IPS-15b (cell line): ENCODE results near the gene ZNF839.
"Not testable (repeated sequence)": the region's sequence is repeated elsewhere in the genome, so short reads cannot be mapped to it uniquely, and the experiment has no call there.

Source experiments
- H3K27me3 ChIP-seq: one replicate; pipeline ENCODE4 v1.6.1; 2013; ENCODE audit warnings: low read length; ENCODE audit not compliant: control insufficient read depth, insufficient read depth
- H3K36me3 ChIP-seq: one replicate; pipeline ENCODE4 v1.6.1; 2013; ENCODE audit warnings: low read length; ENCODE audit not compliant: control insufficient read depth, insufficient read depth
- H3K4me1 ChIP-seq: one replicate; pipeline ENCODE4 v1.6.1; 2013; ENCODE audit warnings: mild to moderate bottlenecking, low read length; ENCODE audit not compliant: control insufficient read depth, insufficient read depth
- H3K4me3 ChIP-seq: one replicate; pipeline ENCODE4 v1.5.1; 2013; ENCODE audit warnings: low read depth, low read length
- H3K9ac ChIP-seq: one replicate; pipeline ENCODE4 v1.6.1; 2013; ENCODE audit warnings: low read depth, mild to moderate bottlenecking, low read length
- H3K9me3 ChIP-seq: one replicate; pipeline ENCODE4 v1.6.1; 2013; ENCODE audit warnings: mild to moderate bottlenecking, low read length; ENCODE audit not compliant: control insufficient read depth, insufficient read depth

ZNF839 gene

DNA sequence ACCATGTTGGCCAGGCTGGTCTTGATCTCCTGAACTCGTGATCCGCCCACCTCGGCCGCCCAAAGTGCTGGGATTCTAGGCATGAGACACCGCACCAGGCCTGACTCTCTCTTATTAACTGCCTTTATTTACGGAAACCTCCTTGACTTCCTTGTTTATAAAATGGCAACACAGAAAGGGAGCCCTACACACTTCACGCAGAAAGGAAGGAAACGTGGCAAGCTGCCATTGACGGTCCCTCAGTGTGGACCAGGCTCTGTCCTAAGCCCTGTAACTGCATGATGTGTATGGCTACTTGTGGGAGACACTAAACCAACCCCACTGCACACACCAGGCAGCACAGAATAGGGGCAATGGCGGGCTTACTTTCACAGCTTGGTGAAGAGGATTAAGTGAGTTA, 31.5 kb downstream of the ZNF839 start:
- no peaks in the 10 kb centered on the region for H3K27me3 ChIP-seq
- H3K9me3 ChIP-seq = no peaks in the 10 kb centered on the region
- no peaks in the 10 kb centered on the region for H3K4me1 ChIP-seq
- H3K4me3 ChIP-seq = no peak overlapping the region
- peaks cover 17% of the 10 kb centered on the region for H3K36me3 ChIP-seq
- H3K9ac ChIP-seq = no peak overlapping the region

DNA sequence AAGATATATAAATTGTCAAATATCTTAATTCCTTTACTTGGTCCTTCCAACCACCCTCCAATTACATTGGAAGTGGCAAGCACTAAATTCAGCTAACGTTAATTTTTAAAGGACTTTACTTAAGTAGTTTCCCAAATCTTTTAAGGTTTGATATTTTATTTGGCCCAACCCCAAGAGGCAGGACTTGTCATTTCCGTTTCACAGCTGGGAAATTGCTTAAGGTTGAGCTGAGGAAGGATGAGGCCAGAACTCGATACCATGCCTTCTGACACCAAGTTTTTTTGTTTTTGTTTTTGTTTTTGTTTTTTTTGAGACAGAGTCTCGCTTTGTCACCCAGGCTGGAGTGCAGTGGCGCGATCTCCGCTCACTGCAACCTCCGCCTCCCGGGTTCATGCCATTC, 32.0 kb downstream of the ZNF839 start:
- H3K4me3 ChIP-seq, H3K4me1 ChIP-seq, H3K27me3 ChIP-seq, H3K9ac ChIP-seq, H3K9me3 ChIP-seq: not testable (repeated sequence)
- H3K36me3 ChIP-seq = peaks cover 18% of the 10 kb centered on the region

DNA sequence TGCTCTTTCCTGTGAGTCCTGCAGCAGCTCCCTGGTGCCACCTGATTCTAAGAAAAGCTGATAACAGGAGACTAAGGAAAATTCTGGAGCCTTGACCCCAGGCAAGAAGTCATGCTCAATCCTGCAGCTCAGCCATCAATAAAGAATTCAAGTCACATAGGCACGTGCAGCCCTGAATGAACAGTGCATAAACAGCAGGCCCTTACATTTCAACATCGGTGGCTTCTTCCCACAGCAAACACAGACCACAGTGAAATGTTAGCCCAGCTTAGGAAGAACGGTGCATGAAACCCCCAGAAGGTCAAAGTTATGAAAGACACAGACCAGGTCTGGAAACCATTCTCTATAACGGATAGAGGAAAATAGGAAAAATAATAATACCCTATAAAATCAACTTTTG, 32.7 kb downstream of the ZNF839 start:
- H3K36me3 ChIP-seq = peaks cover 20% of the 10 kb centered on the region
- no peaks in the 10 kb centered on the region for H3K27me3 ChIP-seq
- H3K9me3 ChIP-seq = no peaks in the 10 kb centered on the region
- no peak overlapping the region for H3K4me3 ChIP-seq
- H3K4me1 ChIP-seq = no peaks in the 10 kb centered on the region
- no peak overlapping the region for H3K9ac ChIP-seq

DNA sequence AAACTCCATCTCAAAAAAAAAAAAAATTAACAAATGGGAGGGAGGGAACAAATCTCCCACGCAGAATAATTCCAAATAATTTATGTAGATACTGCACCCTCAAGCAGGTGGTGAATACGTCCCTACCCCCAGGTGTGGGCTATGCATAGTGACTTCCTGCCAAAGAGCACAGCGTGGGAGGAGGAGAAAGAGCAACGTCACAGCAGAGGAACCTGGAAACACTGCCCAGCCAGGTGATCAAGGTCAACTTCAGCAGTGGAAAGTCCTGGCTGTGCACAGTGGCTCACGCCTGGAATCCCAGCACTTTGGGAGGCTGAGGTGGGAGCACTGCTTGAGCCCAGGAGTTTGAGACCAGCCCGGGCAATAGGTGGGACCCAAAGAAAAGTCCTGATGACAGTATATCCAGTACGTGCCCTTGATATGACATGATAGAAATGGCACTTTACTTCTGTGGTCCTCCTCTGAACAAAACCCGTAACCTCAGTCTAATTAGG, 33.6 kb downstream of the ZNF839 start:
- no peaks in the 10 kb centered on the region for H3K27me3 ChIP-seq
- H3K9me3 ChIP-seq = no peaks in the 10 kb centered on the region
- H3K36me3 ChIP-seq = peaks cover 22% of the 10 kb centered on the region
- H3K4me3 ChIP-seq = no peak overlapping the region
- no peak overlapping the region for H3K9ac ChIP-seq
- no peaks in the 10 kb centered on the region for H3K4me1 ChIP-seq

DNA sequence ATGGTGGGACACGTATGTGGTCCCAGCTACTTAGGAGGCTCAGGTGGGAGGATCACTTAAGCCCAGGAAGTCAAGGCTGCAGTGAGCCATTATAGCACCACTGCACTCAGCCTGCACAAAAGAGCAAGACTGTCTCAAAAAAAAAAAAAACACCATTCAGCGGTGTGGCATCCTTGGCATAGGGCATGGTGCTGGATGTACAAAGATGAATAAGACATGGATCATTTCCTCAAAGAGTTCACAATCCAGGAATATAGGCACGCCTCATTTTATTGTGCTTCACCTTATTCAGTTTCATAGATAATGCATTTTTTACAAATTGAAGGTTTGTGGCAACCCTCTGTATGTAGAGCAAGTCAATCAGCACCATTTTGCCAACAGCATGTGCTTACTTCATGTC, 36.7 kb downstream of the ZNF839 start:
- no peak overlapping the region for H3K9ac ChIP-seq
- no peaks in the 10 kb centered on the region for H3K27me3 ChIP-seq
- H3K36me3 ChIP-seq = peaks cover 15% of the 10 kb centered on the region
- no peaks in the 10 kb centered on the region for H3K4me1 ChIP-seq
- H3K4me3 ChIP-seq = no peak overlapping the region
- no peaks in the 10 kb centered on the region for H3K9me3 ChIP-seq

DNA sequence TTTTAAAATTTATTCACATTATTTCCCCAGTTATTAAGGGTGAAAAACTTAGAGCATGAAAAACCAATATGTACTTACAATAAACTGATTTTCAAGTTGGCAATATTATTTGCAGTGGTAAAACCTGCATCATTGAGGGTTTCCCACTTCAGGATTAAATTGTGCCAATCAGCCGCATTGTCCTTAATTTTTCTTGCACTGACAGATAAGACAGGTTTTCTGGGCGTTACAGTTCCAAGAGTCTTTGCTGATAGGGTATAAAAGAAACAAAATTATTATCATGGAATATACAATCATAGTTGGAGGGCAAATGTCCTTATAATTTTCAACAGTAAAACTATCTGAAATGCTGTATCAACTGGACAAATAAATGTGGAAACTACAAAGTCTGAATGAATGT, 39.8 kb downstream of the ZNF839 start:
- no peaks in the 10 kb centered on the region for H3K27me3 ChIP-seq
- H3K9me3 ChIP-seq = no peaks in the 10 kb centered on the region
- H3K4me3 ChIP-seq = no peak overlapping the region
- H3K36me3 ChIP-seq = peaks cover 6% of the 10 kb centered on the region
- no peak overlapping the region for H3K9ac ChIP-seq
- H3K4me1 ChIP-seq = peaks cover 6% of the 10 kb centered on the region

DNA sequence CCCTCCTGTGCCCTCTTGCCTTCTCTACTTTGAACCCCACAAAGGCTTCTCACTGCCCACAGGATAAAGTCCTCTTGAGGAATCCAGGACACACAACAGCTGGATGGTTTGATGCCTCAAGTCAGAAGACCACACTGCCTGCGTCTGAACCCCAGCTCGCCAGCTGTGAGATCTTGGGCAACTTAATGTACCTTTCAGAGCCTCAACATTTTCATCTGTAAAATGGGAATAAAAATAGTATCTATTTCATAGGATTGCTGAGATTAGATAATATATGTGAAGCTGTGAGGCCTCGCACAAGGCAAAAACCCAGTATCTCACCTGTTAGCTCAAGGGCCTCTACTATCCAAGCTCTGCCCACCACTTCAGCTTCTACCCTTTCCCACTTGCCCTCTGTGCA, 40.8 kb downstream of the ZNF839 start:
- Histone ChIP-seq H3K9me3 (no peaks in the 10 kb centered on the region), H3K27me3 (no peaks in the 10 kb centered on the region), H3K4me1 (peaks cover 6% of the 10 kb centered on the region), H3K36me3 (peaks cover 6% of the 10 kb centered on the region), H3K9ac (no peak overlapping the region), H3K4me3 (no peak overlapping the region)

DNA sequence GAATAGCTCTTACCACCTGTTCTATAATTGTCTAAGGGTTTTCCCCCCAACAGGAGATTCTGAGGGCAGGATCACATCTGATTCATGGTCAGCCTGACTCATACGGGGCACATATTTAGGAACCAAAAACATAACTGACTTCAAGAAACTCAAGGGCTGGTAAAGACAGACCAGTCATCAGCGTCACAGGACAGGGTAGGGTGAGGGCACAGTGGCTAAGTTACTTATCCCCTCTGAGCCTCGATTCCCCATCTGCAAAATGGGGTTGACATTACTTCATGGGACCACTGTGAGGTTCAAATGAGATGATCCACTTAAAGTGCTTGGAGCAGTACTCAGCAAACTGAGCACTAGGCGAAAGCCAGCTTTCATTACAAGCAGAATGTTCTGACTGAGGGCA, 42.5 kb downstream of the ZNF839 start:
- no peaks in the 10 kb centered on the region for H3K9me3 ChIP-seq
- H3K9ac ChIP-seq = peak overlapping the region; percentile 81
- H3K36me3 ChIP-seq = peaks cover 3% of the 10 kb centered on the region
- H3K27me3 ChIP-seq = no peaks in the 10 kb centered on the region
- peak overlapping the region; percentile 88 for H3K4me3 ChIP-seq
- peaks cover 6% of the 10 kb centered on the region for H3K4me1 ChIP-seq

DNA sequence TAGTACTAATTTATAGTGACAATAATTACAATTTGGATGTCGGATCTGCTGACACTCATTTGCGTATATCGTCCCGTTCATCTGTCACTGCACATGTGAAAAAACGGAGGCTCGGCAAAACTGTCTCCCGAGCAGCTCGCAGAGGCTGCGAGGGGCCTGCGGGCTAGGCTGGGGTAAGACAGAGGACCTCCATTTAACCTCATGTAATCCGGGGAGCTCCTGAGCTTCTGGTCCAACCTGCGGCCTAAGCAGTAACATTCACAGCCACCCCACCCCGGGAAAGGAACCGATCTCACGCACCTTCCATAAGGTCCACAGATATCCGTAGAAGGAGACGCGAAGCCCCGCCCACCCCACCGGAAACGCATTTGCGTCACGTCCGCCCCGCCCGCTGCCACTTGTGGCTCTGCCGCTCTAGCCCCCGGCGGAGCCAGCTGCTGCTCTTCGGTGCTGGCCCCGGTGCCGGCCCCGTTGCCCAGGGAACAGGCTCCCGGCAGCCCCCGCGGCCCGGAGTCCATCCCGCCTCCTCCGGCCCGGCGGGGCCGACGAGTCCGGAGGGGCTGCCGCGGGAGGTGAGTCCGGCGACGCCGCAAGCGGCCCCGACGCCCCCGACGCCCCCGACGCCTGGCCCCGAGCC, 43.1 kb downstream of the ZNF839 start, which contains the start of the genes CINP and TECPR2:
Gene CINP, minus strand, starts transcription at position 346 of the 637 bp plus-strand sequence. Its CDS starts 39 bp downstream, at position 307.
Gene TECPR2, plus strand, starts transcription at position 397 of the 637 bp plus-strand sequence. CDS start 13,781 bp downstream, outside the sequence.
- H3K36me3 ChIP-seq = peaks cover 2% of the 10 kb centered on the region
- H3K9ac ChIP-seq = peak within 1 kb of the TSS; percentile 81
- H3K4me3 ChIP-seq = peak within 1 kb of the TSS; percentile 88
- H3K4me1 ChIP-seq = peaks cover 6% of the 10 kb centered on the region
- no peaks in the 10 kb centered on the region for H3K9me3 ChIP-seq
- H3K27me3 ChIP-seq = no peaks in the 10 kb centered on the region

DNA sequence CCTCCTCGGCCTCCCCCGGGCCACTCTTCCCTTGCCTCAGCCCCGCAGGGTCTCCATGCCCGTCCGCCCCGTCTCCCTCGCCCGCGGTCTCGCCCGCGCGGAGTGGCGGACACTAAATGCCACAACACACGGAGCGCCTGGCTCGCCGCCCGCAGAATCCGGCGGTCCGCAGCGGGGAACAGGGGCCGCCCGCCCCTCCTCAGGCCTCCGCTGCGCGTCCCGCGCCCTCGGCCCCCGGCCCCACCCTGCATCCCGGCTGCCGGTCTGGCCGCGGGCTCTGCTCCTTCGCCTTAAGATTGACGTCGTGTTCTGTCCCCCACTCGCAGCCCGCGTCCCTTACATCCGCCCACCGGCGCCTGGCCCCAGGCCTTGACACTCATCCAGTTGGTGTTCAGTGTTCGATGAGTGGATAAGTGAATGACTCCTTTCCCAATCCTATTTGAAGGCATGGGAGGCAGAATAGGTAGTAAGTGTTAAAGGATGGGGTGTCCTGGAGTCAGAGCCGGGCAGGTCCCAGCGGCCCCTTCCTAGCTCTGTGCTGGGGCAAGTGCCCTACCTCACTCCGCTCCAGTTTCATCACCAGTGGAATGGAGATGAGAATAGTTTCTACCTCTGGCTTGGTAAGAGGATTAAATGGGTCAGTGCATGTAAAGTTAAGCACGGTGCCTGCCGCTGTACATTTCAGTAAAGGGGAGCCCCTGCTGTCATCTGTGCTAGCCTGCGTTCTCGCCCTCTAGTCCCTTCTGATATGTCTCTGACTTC, 43.8 kb downstream of the ZNF839 start:
- H3K9me3 ChIP-seq = no peaks in the 10 kb centered on the region
- peak overlapping the region; percentile 88 for H3K4me3 ChIP-seq
- no peaks in the 10 kb centered on the region for H3K27me3 ChIP-seq
- H3K36me3 ChIP-seq = no peaks in the 10 kb centered on the region
- H3K4me1 ChIP-seq = peaks cover 6% of the 10 kb centered on the region
- peak overlapping the region; percentile 70 for H3K9ac ChIP-seq

DNA sequence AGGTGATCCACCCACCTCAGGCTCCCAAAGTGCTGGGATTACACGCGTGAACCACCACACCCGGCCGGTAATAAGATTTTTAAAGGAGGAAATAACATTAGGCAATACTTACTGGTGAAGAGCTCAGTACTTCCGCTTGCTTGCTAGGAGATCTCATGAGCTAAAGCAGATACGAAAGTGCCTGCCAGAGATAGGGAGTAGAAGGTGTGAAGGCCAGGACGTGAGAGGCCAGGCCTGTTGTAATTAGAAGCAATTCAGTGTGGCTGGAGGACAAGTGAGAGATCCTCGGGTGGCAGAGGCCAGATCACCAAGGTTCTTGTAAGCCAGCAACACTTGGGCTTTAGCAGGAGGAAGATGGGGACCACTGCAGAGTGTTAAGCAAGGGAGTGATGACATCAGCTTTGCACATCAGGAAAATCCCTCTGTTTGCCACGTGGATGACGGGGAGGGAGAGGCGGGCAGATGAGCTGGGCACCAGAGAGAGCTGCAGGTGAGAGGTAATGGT, 50.8 kb downstream of the ZNF839 start:
- Histone ChIP-seq H3K4me3 (no peak overlapping the region), H3K4me1 (peaks cover 2% of the 10 kb centered on the region), H3K9me3 (no peaks in the 10 kb centered on the region), H3K9ac (no peak overlapping the region), H3K27me3 (no peaks in the 10 kb centered on the region), H3K36me3 (no peaks in the 10 kb centered on the region)

DNA sequence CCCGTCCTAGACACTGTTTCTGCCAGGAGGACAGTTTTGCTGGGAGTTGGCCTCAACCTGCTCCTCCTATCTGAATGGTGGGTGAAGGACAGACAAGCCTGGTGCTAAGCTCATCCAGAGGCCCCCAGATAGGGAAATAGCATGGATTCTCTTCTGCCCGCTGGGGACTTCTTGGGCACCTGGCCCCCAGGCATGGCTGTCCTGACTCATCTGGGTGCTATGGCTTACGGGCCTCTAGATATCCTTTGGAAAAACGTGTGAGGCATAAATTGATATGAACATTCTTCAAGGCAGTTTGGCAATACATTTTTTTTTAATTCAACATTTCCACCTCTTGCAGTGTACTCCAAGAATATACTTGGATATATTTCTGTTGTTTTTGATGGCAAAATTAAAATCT, 51.8 kb downstream of the ZNF839 start:
- Histone ChIP-seq H3K4me3 (no peak overlapping the region), H3K36me3 (no peaks in the 10 kb centered on the region), H3K9ac (peak overlapping the region; percentile 12), H3K4me1 (peaks cover 2% of the 10 kb centered on the region), H3K27me3 (no peaks in the 10 kb centered on the region), H3K9me3 (no peaks in the 10 kb centered on the region)
